ENCODE measurements around the gene GRID2IP.
"Not testable (repeated sequence)": the region's sequence is repeated elsewhere in the genome, so short reads cannot be mapped to it uniquely, and the experiment has no call there.

The GRID2IP gene

GRCh38 chr7:6551016-6551511, at the start of gene GRID2IP:
Gene GRID2IP, minus strand, starts transcription at chr7:6551461. Its CDS starts 25 bp downstream, at chr7:6551436.
- no peak for DNase-seq

- DNase-seq = no peak
Measured at GRCh38 chr7:6600093-6600492, 48.8 kb upstream of the GRID2IP start.

- DNase-seq = no peak
Measured at GRCh38 chr7:6590645-6591110, 39.4 kb upstream of the GRID2IP start.

GRCh38 chr7:6589829-6590644, 38.8 kb upstream of the GRID2IP start, which contains the start of gene INTS15:
Gene INTS15, plus strand, starts transcription at chr7:6590021. Its CDS starts 263 bp downstream, at chr7:6590284.
- DNase-seq = peak; percentile 83

GRCh38 chr7:6589151-6589828, 38.0 kb upstream of the GRID2IP start:
- no peak for DNase-seq

- no peak for DNase-seq
Measured at GRCh38 chr7:6588566-6588965, 37.3 kb upstream of the GRID2IP start.

GRCh38 chr7:6585746-6586432, 34.6 kb upstream of the GRID2IP start:
- DNase-seq = not testable (repeated sequence)

- DNase-seq = no peak
Measured at GRCh38 chr7:6579446-6579845, 28.2 kb upstream of the GRID2IP start.

GRCh38 chr7:6578114-6579084, 27.1 kb upstream of the GRID2IP start:
- no peak for DNase-seq

GRCh38 chr7:6577369-6578113, 26.3 kb upstream of the GRID2IP start, which contains the start of gene ZDHHC4:
Gene ZDHHC4, plus strand, starts transcription at chr7:6577454. Its CDS starts 3,108 bp downstream, at chr7:6580562.
- DNase-seq = peak; percentile 89

- DNase-seq = peak; percentile 22
Measured at GRCh38 chr7:6576867-6577368, 25.7 kb upstream of the GRID2IP start.

- no peak for DNase-seq
Measured at GRCh38 chr7:6576024-6576866, 25.0 kb upstream of the GRID2IP start.

- no peak for DNase-seq
Measured at GRCh38 chr7:6575281-6576023, 24.2 kb upstream of the GRID2IP start.

- no peak for DNase-seq
Measured at GRCh38 chr7:6571160-6571779, 20.0 kb upstream of the GRID2IP start.

GRCh38 chr7:6567886-6568285, 16.6 kb upstream of the GRID2IP start:
- DNase-seq = no peak

- no peak for DNase-seq
Measured at GRCh38 chr7:6565655-6566054, 14.4 kb upstream of the GRID2IP start.

GRCh38 chr7:6563936-6564770, 12.9 kb upstream of the GRID2IP start:
- DNase-seq = no peak

- DNase-seq = no peak
Measured at GRCh38 chr7:6562106-6562505, 10.8 kb upstream of the GRID2IP start.
